ENCODE data around the gene ITGB2.
"Not testable (repeated sequence)": the region's sequence is repeated elsewhere in the genome, so short reads cannot be mapped to it uniquely, and the experiment has no call there.

ITGB2 gene

GRCh38 chr21:44927587-44928461 is 7.1 kb upstream of the ITGB2 start:
- peak; percentile 78 to 93 for DNase-seq (ENCODE audit: extremely low read depth in 1 of 2, low read depth in 1 of 2)

- DNase-seq (ENCODE audit: extremely low read depth in 1 of 2, low read depth in 1 of 2) = no peak
These were observed 6.5 kb upstream of the ITGB2 start for GRCh38 chr21:44927259-44927586.

GRCh38 chr21:44926331-44927101 is 5.8 kb upstream of the ITGB2 start:
- no peak for DNase-seq (ENCODE audit: extremely low read depth in 1 of 2, low read depth in 1 of 2)

GRCh38 chr21:44925378-44925755 is 4.7 kb upstream of the ITGB2 start:
- DNase-seq (ENCODE audit: extremely low read depth in 1 of 2, low read depth in 1 of 2) = no peak

GRCh38 chr21:44924606-44925377 is 4.1 kb upstream of the ITGB2 start:
- DNase-seq (ENCODE audit: extremely low read depth in 1 of 2, low read depth in 1 of 2) = no peak

- DNase-seq (ENCODE audit: extremely low read depth in 1 of 2, low read depth in 1 of 2) = no peak
These were observed 2.9 kb upstream of the ITGB2 start for GRCh38 chr21:44923480-44924084.

- DNase-seq (ENCODE audit: extremely low read depth in 1 of 2, low read depth in 1 of 2) = no peak
These were observed 1.2 kb upstream of the ITGB2 start for GRCh38 chr21:44921928-44922327.

GRCh38 chr21:44919913-44920693 is 596 bp downstream of the ITGB2 start:
- no peak for DNase-seq (ENCODE audit: extremely low read depth in 1 of 2, low read depth in 1 of 2)

- DNase-seq (ENCODE audit: extremely low read depth in 1 of 2, low read depth in 1 of 2) = no peak
These were observed 1.4 kb downstream of the ITGB2 start for GRCh38 chr21:44919111-44919912.

GRCh38 chr21:44918581-44919033 is 2.1 kb downstream of the ITGB2 start:
- DNase-seq (ENCODE audit: extremely low read depth in 1 of 2, low read depth in 1 of 2) = no peak

GRCh38 chr21:44918107-44918470 is 2.6 kb downstream of the ITGB2 start:
- DNase-seq (ENCODE audit: extremely low read depth in 1 of 2, low read depth in 1 of 2) = no peak

- no peak for DNase-seq (ENCODE audit: extremely low read depth in 1 of 2, low read depth in 1 of 2)
These were observed 3.1 kb downstream of the ITGB2 start for GRCh38 chr21:44917446-44918106.

- DNase-seq (ENCODE audit: extremely low read depth in 1 of 2, low read depth in 1 of 2) = no peak
These were observed 3.7 kb downstream of the ITGB2 start for GRCh38 chr21:44916965-44917364.

- peak in 1 of 2 donors; percentile 71 for DNase-seq (ENCODE audit: extremely low read depth in 1 of 2, low read depth in 1 of 2)
These were observed 6.4 kb downstream of the ITGB2 start for GRCh38 chr21:44914176-44914874.

GRCh38 chr21:44913425-44914175 is 7.1 kb downstream of the ITGB2 start:
- no peak for DNase-seq (ENCODE audit: extremely low read depth in 1 of 2, low read depth in 1 of 2)

GRCh38 chr21:44912506-44913412 is 7.9 kb downstream of the ITGB2 start:
- not testable (repeated sequence) for DNase-seq (ENCODE audit: extremely low read depth in 1 of 2, low read depth in 1 of 2)

GRCh38 chr21:44912158-44912473 is 8.6 kb downstream of the ITGB2 start:
- no peak for DNase-seq (ENCODE audit: extremely low read depth in 1 of 2, low read depth in 1 of 2)

Measured in stimulated activated CD8-positive, alpha-beta memory T cell treated with anti-CD3 and anti-CD28 coated beads, Interleukin-7, amount 100 ng/mL, for 48 hours (primary cell).